A549 (cell line): ENCODE results near the gene ENO2.

Source experiments
- CEBPB ChIP-seq, 2 experiments: fragments of >200 bp in 1 of 2; sonication (Bioruptor Twin) in 1 of 2; formaldehyde crosslinking in 1 of 2; IDR thresholded peaks; 2 replicates each; pipeline ENCODE4 v1.6.1; 2012 to 2016
- CHD2 ChIP-seq: fragments of 150-350 bp; IDR thresholded peaks from 2 replicates; pipeline ENCODE4 v1.6.1; 2014; ENCODE audit warnings: low read length; ENCODE audit not compliant: partially characterized antibody
- CTCF ChIP-seq: fragments of >200 bp; sonication (Bioruptor Twin); formaldehyde crosslinking; IDR thresholded peaks from 3 replicates; pipeline ENCODE4 v1.5.1; 2016
- EHMT2 ChIP-seq: fragments of 200-600 bp; sonication (generic); IDR thresholded peaks from 2 replicates; pipeline ENCODE4 v1.6.1; 2016; ENCODE audit warnings: antibody characterized with exemption, low read depth, mild to moderate bottlenecking, moderate library complexity
- EP300 ChIP-seq, 2 experiments: fragments of >200 bp; sonication (Bioruptor Twin); formaldehyde crosslinking; IDR thresholded peaks; 2 replicates in 1 of 2; 3 replicates in 1 of 2; pipeline ENCODE4 v1.6.1; 2016 to 2017
- FOSL2 ChIP-seq, 2 experiments: fragments of 450-650 bp in 1 of 2; fragments of >200 bp in 1 of 2; sonication (Bioruptor Twin) in 1 of 2; formaldehyde crosslinking; IDR thresholded peaks; 2 replicates each; pipeline versions ENCODE4 v1.5.0 to v1.6.1; 2016 to 2020; ENCODE audit warnings: mild to moderate bottlenecking in 1 of 2, moderate library complexity in 1 of 2
- GATA3 ChIP-seq: IDR thresholded peaks from 2 replicates; pipeline ENCODE4 v1.6.1; 2012; ENCODE audit warnings: borderline replicate concordance
- HDAC2 ChIP-seq: fragments of 200-600 bp; sonication (generic); IDR thresholded peaks from 2 replicates; pipeline ENCODE4 v1.6.1; 2016
- MAX ChIP-seq: IDR thresholded peaks from 2 replicates; pipeline ENCODE4 v1.6.1; 2012
- POLR2A ChIP-seq: IDR thresholded peaks from 2 replicates; pipeline ENCODE4 v1.6.1; 2012; ENCODE audit warnings: mild to moderate bottlenecking, low read length
- RFX5 ChIP-seq: fragments of 450-650 bp; IDR thresholded peaks from 2 replicates; pipeline ENCODE4 v1.7.1; 2014; ENCODE audit warnings: antibody characterized with exemption, mild to moderate bottlenecking, moderate library complexity
- TF ChIP-seq, protein P1 (sequence below): fragments of 450-650 bp; IDR thresholded peaks from 2 replicates; pipeline ENCODE4 v1.6.1; 2014; ENCODE audit warnings: antibody characterized with exemption

GRCh38 chr12:6963791-6964413, 49.5 kb downstream of the ENO2 start:
- TF ChIP-seq FOSL2 (IDR thresholded peaks at IDR 0.05) (no peak), FOSL2 (CRISPR knock-in tag; IDR thresholded peaks at IDR 0.05) (no peak), CTCF (no peak), POLR2A (no peak), GATA3 (no peak), MAX (no peak), RFX5 (no peak), EP300 (IDR thresholded peaks at IDR 0.05) (no peak), CEBPB (IDR thresholded peaks at IDR 0.05) (no peak), EHMT2 (no peak), CHD2 (no peak), HDAC2 (no peak)
- TF ChIP-seq, protein P1, sequence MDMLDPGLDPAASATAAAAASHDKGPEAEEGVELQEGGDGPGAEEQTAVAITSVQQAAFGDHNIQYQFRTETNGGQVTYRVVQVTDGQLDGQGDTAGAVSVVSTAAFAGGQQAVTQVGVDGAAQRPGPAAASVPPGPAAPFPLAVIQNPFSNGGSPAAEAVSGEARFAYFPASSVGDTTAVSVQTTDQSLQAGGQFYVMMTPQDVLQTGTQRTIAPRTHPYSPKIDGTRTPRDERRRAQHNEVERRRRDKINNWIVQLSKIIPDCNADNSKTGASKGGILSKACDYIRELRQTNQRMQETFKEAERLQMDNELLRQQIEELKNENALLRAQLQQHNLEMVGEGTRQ = no peak
